Measurements from ENCODE around the gene NAALADL2.

GRCh38 chr3:175118382-175118941 is 259.3 kb downstream of the NAALADL2 start:
- TF ChIP-seq CTCF (IDR thresholded peaks at IDR 0.05; ENCODE audit: poor library complexity, severe bottlenecking) (no peak), RAD21 (conservative IDR thresholded peaks at IDR 0.05) (no peak), EZH2 (IDR thresholded peaks at IDR 0.05; ENCODE audit: borderline replicate concordance, insufficient read depth, low read length, poor library complexity, severe bottlenecking) (no peak), EP300 (conservative IDR thresholded peaks at IDR 0.05; ENCODE audit: poor library complexity, severe bottlenecking) (no peak), REST (IDR thresholded peaks at IDR 0.05; ENCODE audit: borderline replicate concordance) (no peak), TAF1 (IDR thresholded peaks at IDR 0.05; ENCODE audit: low read depth) (no peak)
